Measurements from ENCODE around the gene DEPDC1B.

- no peak for TF ChIP-seq POLR2A (IDR thresholded peaks at IDR 0.05)
- no peak for TF ChIP-seq CTCF (IDR thresholded peaks at IDR 0.05)
These were observed 67.8 kb downstream of the DEPDC1B start for GRCh38 chr5:60632153-60632552.
